Omental fat pad (tissue), 4 donors: ENCODE results near the gene GALT. TPM values are rescaled to one million over a fixed set of nuclear protein-coding genes. Genes with fewer than 3 reads are reported as not detected.

Source experiments
- ATAC-seq: fragments of 150-250 bp; one replicate; pipeline ENCODE4 v1.9.1; 2016; ENCODE audit warnings: mild to moderate bottlenecking, moderate library complexity; ENCODE audit not compliant: low FRiP score
- DNase-seq: peaks from one replicate; pipeline ENCODE4 v3.0.0-alpha.2; 2019; ENCODE audit warnings: low spot score
- CTCF ChIP-seq, 3 donors: fragments of 450-650 bp; IDR thresholded peaks; one replicate each; pipeline ENCODE4 v1.5.1; 2016 to 2017; ENCODE audit warnings: antibody characterized with exemption in 3 of 3, mild to moderate bottlenecking in 3 of 3, moderate library complexity in 2 of 3
- total RNA-seq, 4 donors: library from RNA; depleted of rRNA; stranded (reverse); fragments of >200 nt; gene quantifications; one replicate each; pipeline ENCODE4 v1.1.0, GENCODE V29; 2016

The GALT gene
- total RNA-seq, 4 donors from 2014 or later: 17.2 to 53.3 (median 32.7) TPM

GRCh38 chr9:34658461-34658860 is 12.0 kb downstream of the GALT start:
- DNase-seq (no peak), ATAC-seq (no peak)
- TF ChIP-seq CTCF (IDR thresholded peaks at IDR 0.05): no peak

- DNase-seq: no peak
- no peak for TF ChIP-seq CTCF (IDR thresholded peaks at IDR 0.05)
- no peak for ATAC-seq
Measured at GRCh38 chr9:34659592-34660253, 13.2 kb downstream of the GALT start.

GRCh38 chr9:34662526-34663302 is 16.2 kb downstream of the GALT start, which contains the start of gene CCL27:
Gene CCL27, minus strand, starts transcription at chr9:34662657. Its CDS starts 24 bp downstream, at chr9:34662633.
- ATAC-seq (no peak), DNase-seq (no peak)
- TF ChIP-seq CTCF (IDR thresholded peaks at IDR 0.05): no peak

GRCh38 chr9:34663303-34663605 is 16.8 kb downstream of the GALT start:
- no peak for DNase-seq
- no peak for ATAC-seq
- TF ChIP-seq CTCF (IDR thresholded peaks at IDR 0.05): no peak

- TF ChIP-seq CTCF (IDR thresholded peaks at IDR 0.05): peak in 2 of 3 donors; percentile 51 to 67
- DNase-seq: peak; percentile 84
- ATAC-seq: peak; percentile 49
Measured at GRCh38 chr9:34664281-34665066, 18.0 kb downstream of the GALT start.

GRCh38 chr9:34665067-34665380 is 18.5 kb downstream of the GALT start:
- DNase-seq: no peak
- no peak for ATAC-seq
- TF ChIP-seq CTCF (IDR thresholded peaks at IDR 0.05): no peak
